HG02759 (cell line): Measurements from ENCODE around the gene TASL.
"Not testable (repeated sequence)": the region's sequence is repeated elsewhere in the genome, so short reads cannot be mapped to it uniquely, and the experiment has no call there.

ENCODE experiments used
- ATAC-seq: cut with Tn5 transposase; IDR thresholded peaks from one replicate; pipeline ENCODE4 v1.9.1; 2021; ENCODE audit warnings: mild to moderate bottlenecking, moderate library complexity; ENCODE audit not compliant: unreplicated experiment

TASL gene

GRCh38 chrX:30577362-30577991 lies at the start of gene TASL:
TASL (minus strand) TSS chrX:30577766; CDS start chrX:30560355, 17,411 bp downstream.
- ATAC-seq = peak; percentile 88

- no peak for ATAC-seq
Measured at GRCh38 chrX:30626402-30626801, 48.8 kb upstream of the TASL start.

GRCh38 chrX:30622361-30622760 lies 44.8 kb upstream of the TASL start:
- no peak for ATAC-seq

GRCh38 chrX:30620980-30621618 lies 43.5 kb upstream of the TASL start:
- no peak for ATAC-seq

GRCh38 chrX:30620125-30620524 lies 42.6 kb upstream of the TASL start:
- no peak for ATAC-seq

GRCh38 chrX:30618160-30618765 lies 40.7 kb upstream of the TASL start:
- no peak for ATAC-seq

GRCh38 chrX:30615229-30615628 lies 37.7 kb upstream of the TASL start:
- ATAC-seq = no peak

GRCh38 chrX:30613721-30614120 lies 36.2 kb upstream of the TASL start:
- ATAC-seq = no peak

GRCh38 chrX:30612250-30612655 lies 34.7 kb upstream of the TASL start:
- no peak for ATAC-seq

GRCh38 chrX:30610026-30610425 lies 32.5 kb upstream of the TASL start:
- no peak for ATAC-seq

- no peak for ATAC-seq
Measured at GRCh38 chrX:30607155-30607554, 29.6 kb upstream of the TASL start.

GRCh38 chrX:30600269-30601176 lies 23.0 kb upstream of the TASL start:
- ATAC-seq = not testable (repeated sequence)

- ATAC-seq = peak; percentile 74
Measured at GRCh38 chrX:30597216-30598012, 19.8 kb upstream of the TASL start.

- peak; percentile 48 for ATAC-seq
Measured at GRCh38 chrX:30593440-30594200, 16.1 kb upstream of the TASL start.

GRCh38 chrX:30592831-30593230 lies 15.3 kb upstream of the TASL start:
- ATAC-seq = no peak

- ATAC-seq = no peak
Measured at GRCh38 chrX:30590368-30590767, 12.8 kb upstream of the TASL start.

- peak; percentile 42 for ATAC-seq
Measured at GRCh38 chrX:30589146-30589888, 11.8 kb upstream of the TASL start.

GRCh38 chrX:30586516-30586915 lies 8.9 kb upstream of the TASL start:
- no peak for ATAC-seq

GRCh38 chrX:30582664-30583063 lies 5.1 kb upstream of the TASL start:
- ATAC-seq = no peak
